ENCODE data around the gene PHOX2B. TPM values are rescaled to one million over a fixed set of nuclear protein-coding genes. Genes with fewer than 3 reads are reported as not detected.

The PHOX2B gene
- total and polyA plus RNA-seq, 9 of the 15 experiments (the other 6 are each of a cell fraction or from before 2014, with no cell fraction given) = not detected

- FAIRE-seq = no peak
- Histone ChIP-seq H3K9me1 (ENCODE audit: control insufficient read depth, insufficient read depth, low read length) (no peaks in the 10 kb centered on the region), H4K20me1 (replicated peaks; ENCODE audit: control insufficient read depth, insufficient read depth, low read length) (no peaks in the 10 kb centered on the region; the same call in 1 of the 2 replicates), H3K4me3 (no peak overlapping the region), H3K27ac (ENCODE audit: extremely low read depth, low read depth, low read length) (no peak overlapping the region), H3K9ac (ENCODE audit: insufficient read depth in 1 of 2, low read depth in 2 of 2, low read length in 2 of 2) (no peak overlapping the region), H3K9me3 (replicated peaks; ENCODE audit: control insufficient read depth, insufficient read depth, low read depth, low read length) (no peaks in the 10 kb centered on the region), H3K79me2 (ENCODE audit: control insufficient read depth, insufficient read depth, low read length) (no peaks in the 10 kb centered on the region), H3K4me1 (replicated peaks in 1 of 2; ENCODE audit: control insufficient read depth in 2 of 2, insufficient read depth in 2 of 2, low read length in 2 of 2) (peaks cover 0 to 14% of the 10 kb centered on the region in 2 experiments; a peak in 2 of 5 replicates), H3K27me3 (ENCODE audit: control insufficient read depth in 2 of 2, insufficient read depth in 2 of 2, low read length in 2 of 2) (peaks cover 24 to 65% of the 10 kb centered on the region in 2 experiments; a peak in 4 of 5 replicates), H2AFZ (ENCODE audit: low read depth, low read length) (no peak overlapping the region), H3K4me2 (ENCODE audit: insufficient read depth, low read length) (no peak overlapping the region), H3K36me3 (ENCODE audit: control insufficient read depth, insufficient read depth, low read length) (no peaks in the 10 kb centered on the region)
- no peak for DNase-seq (ENCODE audit: extremely low read depth in 1 of 4, low spot score in 3 of 4)
- 0% methylated on average over 11 of the region's 12 CpGs for WGBS (ENCODE audit: insufficient coverage, low coverage, missing lambda C conversion rate)
- ChIA-PET CTCF (ENCODE audit: low intra/inter-chr PET ratio) (no interaction called here), POLR2A (no interaction called here)
- no peak for ATAC-seq
- in situ Hi-C loops (cut with MboI) (no loop called here), intact Hi-C loops (cut with micrococcal nuclease) (no loop called here)
- no TSS peak for BruUV-seq (replicated peaks)
- TF ChIP-seq ZNF445 (CRISPR knock-in tag; IDR thresholded peaks at IDR 0.05; ENCODE audit: low read depth) = no peak
- no peak for TF ChIP-seq ZSCAN32 (CRISPR knock-in tag; IDR thresholded peaks at IDR 0.05)
- no peak for TF ChIP-seq NFATC3 (IDR thresholded peaks at IDR 0.05)
- no peak for TF ChIP-seq SUPT5H (IDR thresholded peaks at IDR 0.05)
- no peak for TF ChIP-seq CXXC5 (CRISPR knock-in tag; IDR thresholded peaks at IDR 0.05)
- TF ChIP-seq IRF1 (CRISPR knock-in tag; IDR thresholded peaks at IDR 0.05; ENCODE audit: borderline replicate concordance) = no peak
- no peak for TF ChIP-seq ZNF316 (IDR thresholded peaks at IDR 0.05)
- no peak for TF ChIP-seq ELF4 (CRISPR knock-in tag; IDR thresholded peaks at IDR 0.05)
Observed at GRCh38 chr4:41749631-41750039, 1.1 kb upstream of the PHOX2B start.
